Measurements from ENCODE around the gene PDZD2. TPM values are rescaled to one million over a fixed set of nuclear protein-coding genes. Genes with fewer than 3 reads are reported as not detected.

The PDZD2 gene
- total RNA-seq, 2 donors from 2014 or later = 10.3 to 59.5 TPM

GRCh38 chr5:31807789-31808540 is 169.0 kb downstream of the PDZD2 start:
- DNase-seq (ENCODE audit: low spot score) = no peak
- 79% methylated on average over 11 of the region's 11 CpGs for WGBS
- TF ChIP-seq POLR2AphosphoS5 (IDR thresholded peaks at IDR 0.05) (no peak), CTCF (IDR thresholded peaks at IDR 0.05) (no peak), POLR2A (IDR thresholded peaks at IDR 0.05) (no peak)
- Histone ChIP-seq H3K27me3 (replicated peaks; ENCODE audit: insufficient read depth) (no peaks in the 10 kb centered on the region), H3K4me3 (no peak overlapping the region), H3K36me3 (no peaks in the 10 kb centered on the region), H3K4me1 (replicated peaks) (no peaks in the 10 kb centered on the region), H3K9me3 (no peaks in the 10 kb centered on the region), H3K27ac (no peak overlapping the region)
- intact Hi-C loops (cut with DNase I) = loop anchor here (2.0 kb wide), 1 partner anchor 227 kb away; no protein-coding TSS in a partner anchor

- WGBS = 28% methylated on average over 15 of the region's 15 CpGs
- no peaks in the 10 kb centered on the region for H3K4me1 ChIP-seq (replicated peaks)
- no peaks in the 10 kb centered on the region for H3K27me3 ChIP-seq (replicated peaks; ENCODE audit: insufficient read depth)
- no peaks in the 10 kb centered on the region for H3K36me3 ChIP-seq
- no peak overlapping the region for H3K4me3 ChIP-seq
- H3K27ac ChIP-seq = no peak overlapping the region
- TF ChIP-seq CTCF (IDR thresholded peaks at IDR 0.05) (peak; percentile 48 to 73 (median 69)), POLR2AphosphoS5 (IDR thresholded peaks at IDR 0.05) (no peak), POLR2A (IDR thresholded peaks at IDR 0.05) (no peak)
- H3K9me3 ChIP-seq = no peaks in the 10 kb centered on the region
- intact Hi-C loops (cut with DNase I) = loop anchor here (2.0 kb wide), 1 partner anchor 228 kb away; no protein-coding TSS in a partner anchor
- DNase-seq (ENCODE audit: low spot score) = peak; percentile 64
These were observed 170.3 kb downstream of the PDZD2 start for GRCh38 chr5:31809050-31809870.

- intact Hi-C loops (cut with DNase I) = no loop called here
- H3K9me3 ChIP-seq = no peaks in the 10 kb centered on the region
- no peaks in the 10 kb centered on the region for H3K4me1 ChIP-seq (replicated peaks)
- DNase-seq (ENCODE audit: low spot score) = no peak
- no peak overlapping the region for H3K27ac ChIP-seq
- H3K27me3 ChIP-seq (replicated peaks; ENCODE audit: insufficient read depth) = no peaks in the 10 kb centered on the region
- WGBS = 88% methylated on average over 1 of the region's 1 CpG
- TF ChIP-seq CTCF (IDR thresholded peaks at IDR 0.05) (no peak), POLR2A (IDR thresholded peaks at IDR 0.05) (no peak), POLR2AphosphoS5 (IDR thresholded peaks at IDR 0.05) (no peak)
- no peak overlapping the region for H3K4me3 ChIP-seq
- H3K36me3 ChIP-seq = no peaks in the 10 kb centered on the region
These were observed 172.3 kb downstream of the PDZD2 start for GRCh38 chr5:31811210-31811609.

GRCh38 chr5:31815376-31815775 is 176.4 kb downstream of the PDZD2 start:
- H3K36me3 ChIP-seq = no peaks in the 10 kb centered on the region
- H3K4me1 ChIP-seq (replicated peaks) = no peaks in the 10 kb centered on the region
- intact Hi-C loops (cut with DNase I) = no loop called here
- DNase-seq (ENCODE audit: low spot score) = no peak
- no peaks in the 10 kb centered on the region for H3K27me3 ChIP-seq (replicated peaks; ENCODE audit: insufficient read depth)
- no peaks in the 10 kb centered on the region for H3K9me3 ChIP-seq
- no peak overlapping the region for H3K27ac ChIP-seq
- 56% methylated on average over 3 of the region's 3 CpGs for WGBS
- TF ChIP-seq CTCF (IDR thresholded peaks at IDR 0.05) = no peak
- no peak for TF ChIP-seq POLR2A (IDR thresholded peaks at IDR 0.05)
- TF ChIP-seq POLR2AphosphoS5 (IDR thresholded peaks at IDR 0.05) = no peak
- no peak overlapping the region for H3K4me3 ChIP-seq

All from prostate gland (tissue), 2 donors.